Osteoblast (primary cell): ENCODE results near the gene ANTXR2. TPM values are rescaled to one million over a fixed set of nuclear protein-coding genes. Genes with fewer than 3 reads are reported as not detected.

Experiments used
- DNase-seq: peaks from one replicate; pipeline ENCODE4 v3.0.0; 2011; ENCODE audit warnings: low spot score, mixed read lengths; ENCODE audit not compliant: insufficient read length; ENCODE audit errors: missing footprints
- H2AFZ ChIP-seq: 2 replicates; pipeline ENCODE4 v1.6.0; 2011; ENCODE audit warnings: mild to moderate bottlenecking, low read length
- H3K27ac ChIP-seq: 2 replicates; pipeline ENCODE4 v1.5.1; 2011; ENCODE audit warnings: mild to moderate bottlenecking, low read depth, low read length, moderate library complexity
- H3K27me3 ChIP-seq: 2 replicates; pipeline ENCODE4 v1.6.0; 2012; ENCODE audit warnings: mild to moderate bottlenecking, control low read depth, inconsistent platforms, low read length, moderate library complexity; ENCODE audit not compliant: insufficient read depth
- H3K36me3 ChIP-seq: 2 replicates; pipeline ENCODE4 v1.5.1; 2011; ENCODE audit warnings: mild to moderate bottlenecking, low read length, control low read depth, moderate library complexity; ENCODE audit not compliant: insufficient read depth
- H3K4me1 ChIP-seq: 2 replicates; pipeline ENCODE4 v1.5.1; 2011; ENCODE audit warnings: mild to moderate bottlenecking, low read length, control low read depth, moderate library complexity; ENCODE audit not compliant: insufficient read depth
- H3K4me2 ChIP-seq: 2 replicates; pipeline ENCODE4 v1.6.0; 2011; ENCODE audit warnings: mild to moderate bottlenecking, low read length; ENCODE audit not compliant: insufficient read depth
- H3K4me3 ChIP-seq: fragments of 200-600 bp; sonication (generic); 3 replicates; pipeline ENCODE4 v1.5.1; 2012; ENCODE audit warnings: mild to moderate bottlenecking, low read length, inconsistent platforms; ENCODE audit not compliant: insufficient read depth
- H3K79me2 ChIP-seq: 2 replicates; pipeline ENCODE4 v1.6.0; 2012; ENCODE audit warnings: mild to moderate bottlenecking, low read length, control low read depth, inconsistent platforms; ENCODE audit not compliant: insufficient read depth
- H3K9me3 ChIP-seq: 2 replicates; pipeline ENCODE4 v1.5.1; 2011; ENCODE audit warnings: low read depth, low read length, control low read depth
- H4K20me1 ChIP-seq: 2 replicates; pipeline ENCODE4 v1.6.0; 2012; ENCODE audit warnings: mild to moderate bottlenecking, low read length, control low read depth; ENCODE audit not compliant: insufficient read depth
- CTCF ChIP-seq: IDR thresholded peaks from 2 replicates; pipeline ENCODE4 v1.5.1; 2011; ENCODE audit warnings: mild to moderate bottlenecking, low read depth, low read length, moderate library complexity; ENCODE audit errors: extremely low read depth
- total RNA-seq: library from RNA; depleted of rRNA; stranded (reverse); fragments of >200 nt; gene quantifications from 2 replicates; pipeline ENCODE4 v1.2.3, GENCODE V29; 2012

ANTXR2 gene
- total RNA-seq, 1 donor: 97.4 TPM

- Histone ChIP-seq H3K4me3 (no peak overlapping the region), H4K20me1 (no peaks in the 10 kb centered on the region), H2AFZ (no peak overlapping the region), H3K36me3 (no peaks in the 10 kb centered on the region), H3K4me1 (no peaks in the 10 kb centered on the region), H3K79me2 (no peaks in the 10 kb centered on the region), H3K27me3 (no peaks in the 10 kb centered on the region), H3K9me3 (no peaks in the 10 kb centered on the region), H3K4me2 (no peak overlapping the region), H3K27ac (no peak overlapping the region)
- no peak for DNase-seq
- TF ChIP-seq CTCF: no peak
Measured at GRCh38 chr4:79872738-79873137, 200.3 kb downstream of the ANTXR2 start.

GRCh38 chr4:79871961-79872360 is 201.1 kb downstream of the ANTXR2 start:
- Histone ChIP-seq H3K27ac (no peak overlapping the region), H3K9me3 (no peaks in the 10 kb centered on the region), H3K4me1 (no peaks in the 10 kb centered on the region), H4K20me1 (no peaks in the 10 kb centered on the region), H3K4me2 (no peak overlapping the region), H3K27me3 (no peaks in the 10 kb centered on the region), H3K36me3 (no peaks in the 10 kb centered on the region), H2AFZ (no peak overlapping the region), H3K4me3 (no peak overlapping the region), H3K79me2 (no peaks in the 10 kb centered on the region)
- DNase-seq: no peak
- no peak for TF ChIP-seq CTCF

- no peak overlapping the region for H2AFZ ChIP-seq
- DNase-seq: no peak
- H3K79me2 ChIP-seq: no peaks in the 10 kb centered on the region
- no peak overlapping the region for H3K27ac ChIP-seq
- H3K27me3 ChIP-seq: peaks cover 3% of the 10 kb centered on the region
- H3K4me3 ChIP-seq: no peak overlapping the region
- no peak overlapping the region for H3K4me2 ChIP-seq
- TF ChIP-seq CTCF: no peak
- no peaks in the 10 kb centered on the region for H3K9me3 ChIP-seq
- no peaks in the 10 kb centered on the region for H3K36me3 ChIP-seq
- no peaks in the 10 kb centered on the region for H4K20me1 ChIP-seq
- no peaks in the 10 kb centered on the region for H3K4me1 ChIP-seq
Measured at GRCh38 chr4:79869597-79870237, 203.3 kb downstream of the ANTXR2 start.

- DNase-seq: no peak
- Histone ChIP-seq H3K4me2 (no peak overlapping the region), H3K36me3 (no peaks in the 10 kb centered on the region), H3K4me1 (no peaks in the 10 kb centered on the region), H3K9me3 (no peaks in the 10 kb centered on the region), H3K79me2 (no peaks in the 10 kb centered on the region), H2AFZ (no peak overlapping the region), H3K27ac (no peak overlapping the region), H3K27me3 (peaks cover 8% of the 10 kb centered on the region), H3K4me3 (no peak overlapping the region), H4K20me1 (no peaks in the 10 kb centered on the region)
- no peak for TF ChIP-seq CTCF
Measured at GRCh38 chr4:79865201-79865597, 207.8 kb downstream of the ANTXR2 start.
